Liver (tissue), 9 donors: ENCODE data around the gene MOB1A. TPM values are rescaled to one million over a fixed set of nuclear protein-coding genes. Genes with fewer than 3 reads are reported as not detected.

ENCODE experiments used
- DNase-seq: peaks from one replicate; pipeline ENCODE4 v3.0.0-alpha.2; 2017; ENCODE audit warnings: low spot score
- H3K27ac ChIP-seq, 2 donors: one replicate each; pipeline ENCODE4 v1.7.0; 2013; ENCODE audit warnings: inconsistent platforms in 2 of 2, low read length in 2 of 2, control low read depth in 1 of 2, low read depth in 1 of 2, mild to moderate bottlenecking in 1 of 2
- H3K27me3 ChIP-seq, 4 donors: one replicate each; pipeline versions ENCODE4 v1.6.1 to v1.7.0; 2013; ENCODE audit warnings: low read length in 3 of 4, inconsistent platforms in 1 of 4, mild to moderate bottlenecking in 1 of 4, moderate library complexity in 1 of 4; ENCODE audit not compliant: control insufficient read depth in 4 of 4, insufficient read depth in 4 of 4
- H3K36me3 ChIP-seq, 4 donors: one replicate each; pipeline versions ENCODE4 v1.6.1 to v1.7.0; 2013; ENCODE audit warnings: low read length in 3 of 4, mild to moderate bottlenecking in 3 of 4, low read depth in 1 of 4, moderate library complexity in 1 of 4; ENCODE audit not compliant: control insufficient read depth in 4 of 4, insufficient read depth in 3 of 4
- H3K4me1 ChIP-seq, 4 donors: one replicate each; pipeline versions ENCODE4 v1.6.1 to v1.7.0; 2013; ENCODE audit warnings: low read length in 3 of 4, mild to moderate bottlenecking in 3 of 4, moderate library complexity in 1 of 4; ENCODE audit not compliant: control insufficient read depth in 4 of 4, insufficient read depth in 4 of 4
- H3K4me3 ChIP-seq, 3 donors: one replicate each; pipeline versions ENCODE4 v1.6.1 to v1.7.0; 2013; ENCODE audit warnings: low read length in 3 of 3, control low read depth in 1 of 3, low read depth in 1 of 3, mild to moderate bottlenecking in 1 of 3
- H3K9ac ChIP-seq, 2 donors: one replicate each; pipeline ENCODE4 v1.7.0; 2013; ENCODE audit warnings: low read length in 2 of 2, mild to moderate bottlenecking in 2 of 2, moderate library complexity in 2 of 2, control low read depth in 1 of 2, low read depth in 1 of 2
- H3K9me3 ChIP-seq, 4 donors: one replicate each; pipeline versions ENCODE4 v1.6.1 to v1.7.0; 2013; ENCODE audit warnings: low read length in 3 of 4; ENCODE audit not compliant: control insufficient read depth in 4 of 4
- ATF3 ChIP-seq: IDR thresholded peaks from 2 replicates; pipeline ENCODE4 v1.6.1; 2016; ENCODE audit warnings: antibody characterized with exemption
- CTCF ChIP-seq: fragments of 150-350 bp; IDR thresholded peaks from 2 replicates; pipeline ENCODE4 v1.5.1; 2017; ENCODE audit warnings: improper control_type of control experiment, low read depth, low read length; ENCODE audit not compliant: missing input control
- EGR1 ChIP-seq, 2 donors: IDR thresholded peaks; 2 replicates each; pipeline ENCODE4 v1.6.1; 2016 to 2018; ENCODE audit warnings: antibody characterized with exemption in 2 of 2, low read depth in 2 of 2
- FOXA1 ChIP-seq: IDR thresholded peaks from 2 replicates; pipeline ENCODE4 v1.6.1; 2016; ENCODE audit warnings: antibody characterized with exemption
- FOXA2 ChIP-seq: IDR thresholded peaks from 2 replicates; pipeline ENCODE4 v1.6.1; 2016; ENCODE audit warnings: antibody characterized with exemption
- GABPA ChIP-seq, 2 donors: IDR thresholded peaks in 1 of 2; conservative IDR thresholded peaks in 1 of 2; 2 replicates each; pipeline ENCODE4 v1.6.1; 2016; ENCODE audit warnings: antibody characterized with exemption in 2 of 2, mild to moderate bottlenecking in 1 of 2, moderate library complexity in 1 of 2
- HNF4G ChIP-seq: IDR thresholded peaks from 2 replicates; pipeline ENCODE4 v1.6.1; 2016; ENCODE audit warnings: antibody characterized with exemption
- JUND ChIP-seq, 2 donors: IDR thresholded peaks; 2 replicates each; pipeline ENCODE4 v1.6.1; 2016; ENCODE audit warnings: antibody characterized with exemption in 2 of 2
- NR2F2 ChIP-seq: IDR thresholded peaks from 2 replicates; pipeline ENCODE4 v1.6.1; 2016; ENCODE audit warnings: antibody characterized with exemption
- RAD21 ChIP-seq, 2 donors: IDR thresholded peaks; 2 replicates each; pipeline ENCODE4 v1.6.1; 2016; ENCODE audit warnings: antibody characterized with exemption in 2 of 2, mild to moderate bottlenecking in 2 of 2
- RXRA ChIP-seq, 2 donors: IDR thresholded peaks; 2 replicates each; pipeline ENCODE4 v1.6.1; 2017 to 2018; ENCODE audit warnings: antibody characterized with exemption in 2 of 2, mild to moderate bottlenecking in 1 of 2
- SP1 ChIP-seq: IDR thresholded peaks from 2 replicates; pipeline ENCODE4 v1.6.1; 2018; ENCODE audit warnings: antibody characterized with exemption, mild to moderate bottlenecking
- TAF1 ChIP-seq: conservative IDR thresholded peaks from 2 replicates; pipeline ENCODE4 v1.6.1; 2016; ENCODE audit warnings: antibody characterized with exemption, mild to moderate bottlenecking
- YY1 ChIP-seq: IDR thresholded peaks from 2 replicates; pipeline ENCODE4 v1.6.1; 2016; ENCODE audit warnings: antibody characterized with exemption, mild to moderate bottlenecking
- ZBTB33 ChIP-seq: IDR thresholded peaks from 2 replicates; pipeline ENCODE4 v1.6.1; 2016; ENCODE audit warnings: antibody characterized with exemption
- WGBS: extraction: QIAGEN DNeasy Blood & Tissue Kit; methylation state at CpG from one replicate; pipeline ENCODE4 v1.1.7; 2013; 5-methylcytosine and 5-hydroxymethylcytosine counted together
- polyA plus RNA-seq, 2 donors: library from polyadenylated mRNA; stranded (reverse) in 1 of 2; unstranded in 1 of 2; fragments of 200-250 nt in 1 of 2; fragments of >200 nt in 1 of 2; fragmentation: Nextera tagmentation in 1 of 2; extraction: Ambion mirVana in 1 of 2; gene quantifications; one replicate each; pipeline versions ENCODE4 v1.2.1 to v1.2.3, GENCODE V29; 2013 to 2015
- total RNA-seq, 2 donors: library from RNA; depleted of rRNA; stranded (reverse); fragments of >200 nt; gene quantifications; one replicate each; pipeline ENCODE4 v1.2.3, GENCODE V29; 2014
- TF ChIP-seq, protein P1 (sequence below): IDR thresholded peaks from 2 replicates; pipeline ENCODE4 v1.6.1; 2016; ENCODE audit warnings: antibody characterized with exemption, mild to moderate bottlenecking
- donor health status: healthy.
- donor health status: healthy.
- donor health status: healthy.
- donor health status: healthy.
- donor health status: healthy.

The MOB1A gene
- total and polyA plus RNA-seq, 4 donors: 15.5 to 44.7 (median 23.0) TPM

DNA sequence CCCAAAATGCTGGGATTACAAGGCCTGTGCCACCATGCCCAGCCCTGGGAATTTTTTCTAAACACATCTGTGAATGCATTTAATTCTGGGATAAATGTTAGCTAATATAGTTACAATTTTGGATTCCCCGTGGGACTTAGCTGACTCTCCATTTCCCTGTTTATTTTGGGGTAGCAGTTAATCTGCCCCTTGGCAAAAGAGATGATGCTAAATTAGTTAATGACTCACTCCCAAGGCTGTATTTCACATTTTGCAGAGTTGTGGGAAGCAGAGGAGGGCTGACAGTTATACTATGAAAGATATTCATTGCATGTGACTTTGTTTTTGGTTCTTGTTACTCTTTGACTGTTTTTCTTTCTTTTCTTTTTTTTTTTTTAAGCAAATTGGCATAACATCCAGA is 22.9 kb upstream of the MOB1A start:
- no peak overlapping the region for H3K9ac ChIP-seq
- H3K27ac ChIP-seq: no peak overlapping the region
- no peaks in the 10 kb centered on the region for H3K36me3 ChIP-seq
- H3K4me3 ChIP-seq: no peak overlapping the region
- peaks cover 0 to 3% (median 0%) of the 10 kb centered on the region in 4 donors for H3K27me3 ChIP-seq
- H3K4me1 ChIP-seq: peaks cover 2 to 17% (median 7%) of the 10 kb centered on the region in 4 donors
- peaks cover 0 to 4% (median 0%) of the 10 kb centered on the region in 4 donors for H3K9me3 ChIP-seq
- 70% methylated on average over 1 of the region's 1 CpG for WGBS
- DNase-seq: no peak
- no peak for TF ChIP-seq GABPA (IDR thresholded peaks at IDR 0.05 in 1 of 2, conservative IDR thresholded peaks at IDR 0.05 in 1 of 2)
- TF ChIP-seq HNF4G: no peak
- peak; percentile 26 to 45 for TF ChIP-seq JUND (IDR thresholded peaks at IDR 0.05)
- TF ChIP-seq YY1: no peak
- no peak for TF ChIP-seq TAF1
- no peak for TF ChIP-seq SP1
- no peak for TF ChIP-seq NR2F2

- peaks cover 0 to 3% (median 0%) of the 10 kb centered on the region in 4 donors for H3K27me3 ChIP-seq
- H3K36me3 ChIP-seq: no peaks in the 10 kb centered on the region
- H3K4me3 ChIP-seq: no peak overlapping the region
- TF ChIP-seq RXRA (IDR thresholded peaks at IDR 0.05) (no peak), FOXA1 (no peak), HNF4G (no peak), CTCF (no peak), YY1 (no peak), GABPA (IDR thresholded peaks at IDR 0.05 in 1 of 2, conservative IDR thresholded peaks at IDR 0.05 in 1 of 2) (no peak), NR2F2 (no peak), TAF1 (no peak), SP1 (no peak)
- TF ChIP-seq, protein P1, sequence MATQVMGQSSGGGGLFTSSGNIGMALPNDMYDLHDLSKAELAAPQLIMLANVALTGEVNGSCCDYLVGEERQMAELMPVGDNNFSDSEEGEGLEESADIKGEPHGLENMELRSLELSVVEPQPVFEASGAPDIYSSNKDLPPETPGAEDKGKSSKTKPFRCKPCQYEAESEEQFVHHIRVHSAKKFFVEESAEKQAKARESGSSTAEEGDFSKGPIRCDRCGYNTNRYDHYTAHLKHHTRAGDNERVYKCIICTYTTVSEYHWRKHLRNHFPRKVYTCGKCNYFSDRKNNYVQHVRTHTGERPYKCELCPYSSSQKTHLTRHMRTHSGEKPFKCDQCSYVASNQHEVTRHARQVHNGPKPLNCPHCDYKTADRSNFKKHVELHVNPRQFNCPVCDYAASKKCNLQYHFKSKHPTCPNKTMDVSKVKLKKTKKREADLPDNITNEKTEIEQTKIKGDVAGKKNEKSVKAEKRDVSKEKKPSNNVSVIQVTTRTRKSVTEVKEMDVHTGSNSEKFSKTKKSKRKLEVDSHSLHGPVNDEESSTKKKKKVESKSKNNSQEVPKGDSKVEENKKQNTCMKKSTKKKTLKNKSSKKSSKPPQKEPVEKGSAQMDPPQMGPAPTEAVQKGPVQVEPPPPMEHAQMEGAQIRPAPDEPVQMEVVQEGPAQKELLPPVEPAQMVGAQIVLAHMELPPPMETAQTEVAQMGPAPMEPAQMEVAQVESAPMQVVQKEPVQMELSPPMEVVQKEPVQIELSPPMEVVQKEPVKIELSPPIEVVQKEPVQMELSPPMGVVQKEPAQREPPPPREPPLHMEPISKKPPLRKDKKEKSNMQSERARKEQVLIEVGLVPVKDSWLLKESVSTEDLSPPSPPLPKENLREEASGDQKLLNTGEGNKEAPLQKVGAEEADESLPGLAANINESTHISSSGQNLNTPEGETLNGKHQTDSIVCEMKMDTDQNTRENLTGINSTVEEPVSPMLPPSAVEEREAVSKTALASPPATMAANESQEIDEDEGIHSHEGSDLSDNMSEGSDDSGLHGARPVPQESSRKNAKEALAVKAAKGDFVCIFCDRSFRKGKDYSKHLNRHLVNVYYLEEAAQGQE: no peak
- no peak overlapping the region for H3K9ac ChIP-seq
- DNase-seq: no peak
- H3K27ac ChIP-seq: no peak overlapping the region
- H3K4me1 ChIP-seq: peaks cover 2 to 17% (median 7%) of the 10 kb centered on the region in 4 donors
- peaks cover 0 to 4% (median 0%) of the 10 kb centered on the region in 4 donors for H3K9me3 ChIP-seq
- 80% methylated on average over 3 of the region's 3 CpGs for WGBS
Observed at GRCh38 chr2:74201196-74201595, 22.5 kb upstream of the MOB1A start.

GRCh38 chr2:74199871-74200305 is 21.2 kb upstream of the MOB1A start:
- no peak overlapping the region for H3K27ac ChIP-seq
- no peak overlapping the region for H3K9ac ChIP-seq
- peaks cover 0 to 3% (median 0%) of the 10 kb centered on the region in 4 donors for H3K27me3 ChIP-seq
- no peak for DNase-seq
- peaks cover 0 to 4% (median 0%) of the 10 kb centered on the region in 4 donors for H3K9me3 ChIP-seq
- 56% methylated on average over 8 of the region's 8 CpGs for WGBS
- no peak overlapping the region for H3K4me3 ChIP-seq
- no peaks in the 10 kb centered on the region for H3K36me3 ChIP-seq
- H3K4me1 ChIP-seq: peaks cover 2 to 17% (median 7%) of the 10 kb centered on the region in 4 donors
- TF ChIP-seq RXRA (IDR thresholded peaks at IDR 0.05) (no peak), EGR1 (IDR thresholded peaks at IDR 0.05; ENCODE audit: low read depth in 2 of 2) (no peak), CTCF (no peak), YY1 (no peak), JUND (IDR thresholded peaks at IDR 0.05) (no peak), FOXA2 (no peak), GABPA (IDR thresholded peaks at IDR 0.05 in 1 of 2, conservative IDR thresholded peaks at IDR 0.05 in 1 of 2) (no peak), SP1 (no peak), ATF3 (no peak), RAD21 (IDR thresholded peaks at IDR 0.05) (no peak), NR2F2 (no peak), ZBTB33 (no peak), TAF1 (no peak), HNF4G (no peak)
